Measurements from ENCODE around the gene DHRS12.
"Not testable (repeated sequence)": the region's sequence is repeated elsewhere in the genome, so short reads cannot be mapped to it uniquely, and the experiment has no call there.

DHRS12 gene

GRCh38 chr13:51825681-51826254, 21.8 kb upstream of the DHRS12 start:
- Histone ChIP-seq H3K9me3 (ENCODE audit: low read length) (no peaks in the 10 kb centered on the region), H3K27me3 (ENCODE audit: control insufficient read depth in 1 of 2, insufficient read depth in 2 of 2, low read length in 2 of 2) (no peaks in the 10 kb centered on the region), H3K9ac (ENCODE audit: low read length) (no peak overlapping the region), H3K4me1 (ENCODE audit: insufficient read depth, low read length) (peaks cover 32% of the 10 kb centered on the region), H3K27ac (ENCODE audit: low read depth, low read length) (peak overlapping the region; percentile 30), H3K36me3 (ENCODE audit: insufficient read depth, low read length) (no peaks in the 10 kb centered on the region), H3K4me3 (ENCODE audit: low read depth in 1 of 2, low read length in 2 of 2) (no peak overlapping the region)

- H3K9me3 ChIP-seq (ENCODE audit: low read length) = no peaks in the 10 kb centered on the region
- H3K27me3 ChIP-seq (ENCODE audit: control insufficient read depth in 1 of 2, insufficient read depth in 2 of 2, low read length in 2 of 2) = no peaks in the 10 kb centered on the region
- H3K9ac ChIP-seq (ENCODE audit: low read length) = no peak overlapping the region
- H3K27ac ChIP-seq (ENCODE audit: low read depth, low read length) = no peak overlapping the region
- H3K4me1 ChIP-seq (ENCODE audit: insufficient read depth, low read length) = peaks cover 32% of the 10 kb centered on the region
- H3K36me3 ChIP-seq (ENCODE audit: insufficient read depth, low read length) = no peaks in the 10 kb centered on the region
- no peak overlapping the region for H3K4me3 ChIP-seq (ENCODE audit: low read depth in 1 of 2, low read length in 2 of 2)
Measured at GRCh38 chr13:51825165-51825592, 21.2 kb upstream of the DHRS12 start.

DNA sequence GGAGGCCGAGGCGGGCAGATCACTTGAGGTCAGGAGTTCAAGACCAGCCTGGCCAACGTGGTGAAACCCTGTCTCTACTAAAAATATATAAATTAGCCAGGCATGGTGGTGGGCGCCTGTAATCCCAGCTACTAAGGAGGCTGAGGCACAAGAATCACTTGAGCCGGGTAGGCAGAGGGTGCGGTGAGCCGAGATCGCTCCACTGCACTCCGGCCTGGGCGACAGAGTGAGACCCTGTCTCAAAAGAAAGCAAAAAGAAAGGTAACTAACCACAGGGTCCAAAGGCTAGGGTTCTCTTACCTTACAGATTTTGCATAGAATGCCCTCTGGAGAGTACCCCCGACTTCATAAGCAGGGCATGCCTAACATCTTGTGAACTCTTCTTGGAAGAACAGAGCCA, 20.7 kb upstream of the DHRS12 start:
- H3K9ac ChIP-seq (ENCODE audit: low read length); H3K36me3 ChIP-seq (ENCODE audit: insufficient read depth, low read length); H3K27me3 ChIP-seq (ENCODE audit: control insufficient read depth in 1 of 2, insufficient read depth in 2 of 2, low read length in 2 of 2); H3K4me3 ChIP-seq (ENCODE audit: low read depth in 1 of 2, low read length in 2 of 2); H3K27ac ChIP-seq (ENCODE audit: low read depth, low read length); H3K9me3 ChIP-seq (ENCODE audit: low read length): not testable (repeated sequence)
- peaks cover 32% of the 10 kb centered on the region for H3K4me1 ChIP-seq (ENCODE audit: insufficient read depth, low read length)

DNA sequence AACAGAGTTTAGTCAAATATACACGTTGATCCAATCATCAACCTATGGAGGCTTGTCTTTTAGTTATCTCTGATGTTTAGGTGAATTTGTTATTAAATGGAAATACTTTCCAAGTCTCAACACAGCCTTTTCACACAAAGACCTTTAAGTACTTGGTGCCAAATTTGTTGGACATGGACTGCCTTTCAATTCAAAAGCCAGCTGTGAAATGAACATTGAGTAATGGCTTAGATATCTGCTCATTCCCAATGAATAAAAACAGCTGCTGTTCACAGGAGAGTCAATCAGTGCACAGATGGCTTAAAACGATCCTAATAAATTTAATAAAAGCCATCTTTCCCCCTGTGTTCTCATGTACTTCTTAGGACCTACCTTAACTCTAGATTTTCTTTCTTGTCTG, 19.9 kb upstream of the DHRS12 start:
- Histone ChIP-seq H3K9ac (ENCODE audit: low read length) (no peak overlapping the region), H3K4me3 (ENCODE audit: low read depth in 1 of 2, low read length in 2 of 2) (no peak overlapping the region), H3K27me3 (ENCODE audit: control insufficient read depth in 1 of 2, insufficient read depth in 2 of 2, low read length in 2 of 2) (no peaks in the 10 kb centered on the region), H3K36me3 (ENCODE audit: insufficient read depth, low read length) (no peaks in the 10 kb centered on the region), H3K27ac (ENCODE audit: low read depth, low read length) (no peak overlapping the region), H3K4me1 (ENCODE audit: insufficient read depth, low read length) (peaks cover 40% of the 10 kb centered on the region), H3K9me3 (ENCODE audit: low read length) (no peaks in the 10 kb centered on the region)

- Histone ChIP-seq H3K36me3 (ENCODE audit: insufficient read depth, low read length) (no peaks in the 10 kb centered on the region), H3K4me1 (ENCODE audit: insufficient read depth, low read length) (peaks cover 42% of the 10 kb centered on the region), H3K27ac (ENCODE audit: low read depth, low read length) (no peak overlapping the region), H3K27me3 (ENCODE audit: control insufficient read depth in 1 of 2, insufficient read depth in 2 of 2, low read length in 2 of 2) (no peaks in the 10 kb centered on the region), H3K4me3 (ENCODE audit: low read depth in 1 of 2, low read length in 2 of 2) (no peak overlapping the region), H3K9ac (ENCODE audit: low read length) (no peak overlapping the region), H3K9me3 (ENCODE audit: low read length) (no peaks in the 10 kb centered on the region)
Measured at GRCh38 chr13:51823359-51823758, 19.4 kb upstream of the DHRS12 start.

DNA sequence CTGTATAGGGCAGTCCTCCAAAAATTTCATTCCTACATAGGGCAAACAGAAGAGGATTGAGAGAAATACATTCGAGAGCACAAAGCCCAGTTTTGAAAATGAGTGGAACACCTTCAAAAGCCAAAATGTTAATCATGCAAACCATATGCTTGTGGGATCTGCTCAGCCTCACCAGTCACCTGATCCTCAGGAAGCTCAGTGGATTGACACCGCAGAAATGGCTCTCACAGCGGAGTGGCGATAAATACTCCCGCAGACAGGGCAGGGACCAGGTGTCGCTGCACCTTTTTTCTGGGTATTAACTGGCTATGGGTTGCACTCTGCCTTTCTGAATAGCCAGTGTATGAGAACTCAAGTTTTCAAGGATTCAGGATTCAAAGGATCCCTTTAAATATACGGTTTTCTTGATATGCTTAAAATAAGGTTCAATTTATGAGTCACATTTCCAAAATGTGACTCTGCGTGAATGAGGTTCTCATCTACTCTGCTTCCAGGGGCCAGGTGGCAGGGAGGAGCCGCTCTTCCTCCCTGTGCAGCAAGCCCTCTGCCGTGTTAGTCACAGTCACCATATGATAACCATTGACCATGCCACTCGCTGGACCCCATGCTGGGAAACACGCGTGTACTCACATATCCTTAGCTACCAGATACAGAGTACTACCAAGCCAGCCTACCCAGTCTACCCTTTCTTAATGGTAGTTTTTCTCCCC, 18.3 kb upstream of the DHRS12 start:
- Histone ChIP-seq H3K27me3 (ENCODE audit: control insufficient read depth in 1 of 2, insufficient read depth in 2 of 2, low read length in 2 of 2) (no peaks in the 10 kb centered on the region), H3K9me3 (ENCODE audit: low read length) (no peaks in the 10 kb centered on the region), H3K4me3 (ENCODE audit: low read depth in 1 of 2, low read length in 2 of 2) (no peak overlapping the region), H3K27ac (ENCODE audit: low read depth, low read length) (no peak overlapping the region), H3K9ac (ENCODE audit: low read length) (no peak overlapping the region), H3K36me3 (ENCODE audit: insufficient read depth, low read length) (no peaks in the 10 kb centered on the region), H3K4me1 (ENCODE audit: insufficient read depth, low read length) (peaks cover 34% of the 10 kb centered on the region)

DNA sequence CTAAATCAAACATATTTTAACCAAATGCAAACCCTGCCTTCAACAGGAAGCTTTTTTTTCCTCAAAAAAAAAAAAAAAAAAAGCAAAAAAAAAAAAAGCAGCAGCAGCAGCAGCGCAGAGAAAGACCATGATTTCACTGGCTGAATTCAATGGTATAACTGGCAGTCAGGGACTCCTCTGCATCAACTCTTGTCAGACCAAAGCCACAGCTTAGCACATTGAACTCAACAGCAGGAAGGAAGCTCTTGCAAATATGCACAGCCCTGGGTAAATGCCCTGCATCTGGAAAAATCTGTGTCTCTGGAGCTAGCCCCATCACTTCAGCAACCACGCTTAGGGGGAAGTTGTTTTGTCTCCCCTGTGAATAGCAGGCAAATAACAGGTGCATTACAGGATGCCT, 17.6 kb upstream of the DHRS12 start:
- no peak overlapping the region for H3K4me3 ChIP-seq (ENCODE audit: low read depth in 1 of 2, low read length in 2 of 2)
- peaks cover 28% of the 10 kb centered on the region for H3K4me1 ChIP-seq (ENCODE audit: insufficient read depth, low read length)
- no peaks in the 10 kb centered on the region for H3K9me3 ChIP-seq (ENCODE audit: low read length)
- no peaks in the 10 kb centered on the region for H3K27me3 ChIP-seq (ENCODE audit: control insufficient read depth in 1 of 2, insufficient read depth in 2 of 2, low read length in 2 of 2)
- no peak overlapping the region for H3K27ac ChIP-seq (ENCODE audit: low read depth, low read length)
- H3K9ac ChIP-seq (ENCODE audit: low read length) = no peak overlapping the region
- H3K36me3 ChIP-seq (ENCODE audit: insufficient read depth, low read length) = no peaks in the 10 kb centered on the region

GRCh38 chr13:51820016-51820597, 16.1 kb upstream of the DHRS12 start:
- H3K36me3 ChIP-seq (ENCODE audit: insufficient read depth, low read length) = no peaks in the 10 kb centered on the region
- H3K27me3 ChIP-seq (ENCODE audit: control insufficient read depth in 1 of 2, insufficient read depth in 2 of 2, low read length in 2 of 2) = no peaks in the 10 kb centered on the region
- peaks cover 20% of the 10 kb centered on the region for H3K4me1 ChIP-seq (ENCODE audit: insufficient read depth, low read length)
- no peak overlapping the region for H3K27ac ChIP-seq (ENCODE audit: low read depth, low read length)
- H3K4me3 ChIP-seq (ENCODE audit: low read depth in 1 of 2, low read length in 2 of 2) = no peak overlapping the region
- no peaks in the 10 kb centered on the region for H3K9me3 ChIP-seq (ENCODE audit: low read length)
- no peak overlapping the region for H3K9ac ChIP-seq (ENCODE audit: low read length)

- Histone ChIP-seq H3K9me3 (ENCODE audit: low read length) (no peaks in the 10 kb centered on the region), H3K27me3 (ENCODE audit: control insufficient read depth in 1 of 2, insufficient read depth in 2 of 2, low read length in 2 of 2) (no peaks in the 10 kb centered on the region), H3K4me1 (ENCODE audit: insufficient read depth, low read length) (peaks cover 21% of the 10 kb centered on the region), H3K27ac (ENCODE audit: low read depth, low read length) (no peak overlapping the region), H3K9ac (ENCODE audit: low read length) (no peak overlapping the region), H3K36me3 (ENCODE audit: insufficient read depth, low read length) (no peaks in the 10 kb centered on the region), H3K4me3 (ENCODE audit: low read depth in 1 of 2, low read length in 2 of 2) (no peak overlapping the region)
Measured at GRCh38 chr13:51819544-51819943, 15.6 kb upstream of the DHRS12 start.

DNA sequence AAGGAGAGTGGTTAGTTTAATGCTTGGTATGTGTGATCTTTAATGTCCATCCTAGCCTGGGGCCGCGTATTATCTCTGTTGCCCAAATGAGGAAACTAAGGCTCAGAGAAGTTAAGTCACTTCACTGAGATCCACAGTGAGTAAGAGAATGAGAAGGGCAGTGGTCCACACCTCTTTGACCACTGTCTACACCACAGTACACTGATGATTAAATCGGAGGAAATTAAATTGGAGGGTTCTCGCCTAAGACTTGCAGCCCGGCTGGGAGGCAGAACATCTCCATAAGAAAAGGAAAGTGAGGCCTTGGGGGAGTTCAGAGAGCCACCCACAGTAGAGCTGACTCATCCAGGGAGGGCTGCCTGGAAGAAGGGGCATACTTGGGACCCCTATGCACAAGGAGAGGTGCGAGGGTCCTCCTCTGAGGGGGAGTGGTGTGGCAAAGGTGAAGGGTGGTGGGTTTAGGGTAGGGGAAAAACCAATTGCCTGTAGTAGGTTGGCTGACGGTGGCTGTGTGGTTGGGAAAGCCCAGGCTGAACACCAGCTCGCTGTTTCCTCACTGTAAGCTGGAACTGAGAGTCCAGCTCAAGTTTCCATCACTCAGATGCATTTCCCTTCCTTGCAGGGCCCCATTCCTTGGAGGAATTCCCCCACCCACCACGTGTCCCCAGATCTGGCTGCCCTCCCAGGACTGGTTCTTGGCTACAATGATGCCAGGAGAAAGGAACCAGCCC, 15.0 kb upstream of the DHRS12 start:
- Histone ChIP-seq H3K27me3 (ENCODE audit: control insufficient read depth in 1 of 2, insufficient read depth in 2 of 2, low read length in 2 of 2) (no peaks in the 10 kb centered on the region), H3K9ac (ENCODE audit: low read length) (no peak overlapping the region), H3K36me3 (ENCODE audit: insufficient read depth, low read length) (no peaks in the 10 kb centered on the region), H3K4me1 (ENCODE audit: insufficient read depth, low read length) (peaks cover 21% of the 10 kb centered on the region), H3K4me3 (ENCODE audit: low read depth in 1 of 2, low read length in 2 of 2) (no peak overlapping the region), H3K27ac (ENCODE audit: low read depth, low read length) (no peak overlapping the region), H3K9me3 (ENCODE audit: low read length) (no peaks in the 10 kb centered on the region)

DNA sequence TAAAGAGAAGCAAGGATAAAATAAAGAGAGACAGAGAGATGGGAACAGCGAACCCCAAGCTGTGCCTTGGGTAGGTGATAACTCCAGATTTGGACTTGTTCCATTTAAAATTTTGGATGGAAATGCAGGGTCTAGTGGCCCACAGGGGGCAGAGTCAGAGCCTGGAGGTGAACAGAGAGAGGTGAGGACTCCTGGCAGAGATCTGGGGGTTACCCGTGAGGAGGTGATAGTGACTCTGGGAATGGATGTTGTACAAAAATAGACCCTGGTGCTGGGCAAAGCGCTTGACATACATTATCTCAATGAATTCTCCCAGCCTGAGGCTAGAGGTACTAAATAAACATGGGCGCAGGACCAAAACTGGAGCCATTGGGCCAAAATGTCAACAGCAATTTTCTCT, 14.3 kb upstream of the DHRS12 start:
- Histone ChIP-seq H3K27ac (ENCODE audit: low read depth, low read length) (no peak overlapping the region), H3K9ac (ENCODE audit: low read length) (no peak overlapping the region), H3K4me3 (ENCODE audit: low read depth in 1 of 2, low read length in 2 of 2) (no peak overlapping the region), H3K27me3 (ENCODE audit: control insufficient read depth in 1 of 2, insufficient read depth in 2 of 2, low read length in 2 of 2) (no peaks in the 10 kb centered on the region), H3K9me3 (ENCODE audit: low read length) (no peaks in the 10 kb centered on the region), H3K36me3 (ENCODE audit: insufficient read depth, low read length) (no peaks in the 10 kb centered on the region), H3K4me1 (ENCODE audit: insufficient read depth, low read length) (peaks cover 21% of the 10 kb centered on the region)
